ENCODE data around the gene RBP2.
"Not testable (repeated sequence)": the region's sequence is repeated elsewhere in the genome, so short reads cannot be mapped to it uniquely, and the experiment has no call there.

RBP2 gene

GRCh38 chr3:139440639-139441556 is 35.4 kb downstream of the RBP2 start:
- no peak for DNase-seq

DNA sequence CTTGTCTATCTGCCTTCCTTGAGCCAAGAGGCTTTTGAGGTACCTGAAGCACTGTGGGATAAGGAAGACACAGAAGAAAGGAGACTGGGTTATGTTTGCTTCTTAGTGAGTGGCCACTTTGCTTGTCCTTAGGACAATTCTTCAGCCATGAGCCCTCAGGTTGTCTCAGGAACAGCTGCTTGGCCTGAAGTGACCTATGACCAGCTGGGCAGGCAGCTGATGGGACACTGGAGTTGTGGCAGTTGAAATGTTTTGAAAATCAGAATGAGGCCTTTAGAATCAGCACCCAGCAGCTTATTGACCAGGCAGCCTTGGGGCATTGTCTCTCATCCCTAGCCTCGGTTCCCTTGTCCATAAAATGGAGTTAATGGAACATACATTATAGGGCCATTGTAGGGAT is 37.0 kb downstream of the RBP2 start:
- no peak for DNase-seq

DNA sequence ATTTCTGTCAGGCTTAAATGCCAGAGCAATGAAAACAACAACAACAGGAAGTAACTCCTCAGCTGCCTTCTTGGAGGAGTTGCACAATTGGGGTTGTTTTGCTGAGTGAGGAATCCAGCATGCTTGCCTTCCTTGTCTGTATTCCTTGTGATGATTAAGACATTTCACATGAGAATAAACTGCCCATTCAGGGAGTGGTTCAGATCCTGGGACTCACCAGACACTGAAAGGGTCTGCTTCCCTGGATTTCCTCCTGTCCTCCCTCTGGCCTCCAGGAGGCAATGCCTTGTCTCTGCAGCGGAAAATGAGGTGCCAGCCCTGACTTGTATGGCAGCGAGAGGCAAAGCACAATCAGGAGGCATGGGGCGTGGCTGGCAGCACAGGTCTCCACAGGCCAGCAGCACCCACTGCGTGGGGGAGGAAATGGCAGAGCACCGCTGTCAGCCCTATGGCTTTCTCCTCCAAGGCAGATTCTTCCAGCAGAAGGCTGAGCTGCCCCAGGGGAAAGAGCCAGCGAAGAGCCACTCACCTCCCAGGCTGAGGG is 41.5 kb downstream of the RBP2 start:
- DNase-seq = no peak

DNA sequence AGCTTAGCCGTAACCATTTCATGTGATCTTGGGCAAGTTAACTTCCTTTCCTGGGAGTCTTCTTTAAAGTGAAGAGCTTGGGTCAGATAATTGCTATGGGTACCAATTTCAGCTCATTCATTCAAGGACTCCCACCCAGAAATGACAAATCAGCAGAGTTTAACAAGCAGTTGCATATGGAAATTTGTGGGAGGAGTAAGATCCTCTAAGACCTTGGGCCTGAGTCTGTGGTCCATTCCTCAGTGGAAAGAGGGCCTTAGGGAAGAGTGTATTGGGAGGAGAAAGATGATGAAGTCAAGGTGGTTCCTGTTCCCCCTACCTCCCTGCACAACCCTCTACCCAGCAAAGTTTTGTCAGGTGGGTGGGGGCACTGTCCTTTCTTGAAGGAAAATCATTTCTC is 42.1 kb downstream of the RBP2 start:
- no peak for DNase-seq

DNA sequence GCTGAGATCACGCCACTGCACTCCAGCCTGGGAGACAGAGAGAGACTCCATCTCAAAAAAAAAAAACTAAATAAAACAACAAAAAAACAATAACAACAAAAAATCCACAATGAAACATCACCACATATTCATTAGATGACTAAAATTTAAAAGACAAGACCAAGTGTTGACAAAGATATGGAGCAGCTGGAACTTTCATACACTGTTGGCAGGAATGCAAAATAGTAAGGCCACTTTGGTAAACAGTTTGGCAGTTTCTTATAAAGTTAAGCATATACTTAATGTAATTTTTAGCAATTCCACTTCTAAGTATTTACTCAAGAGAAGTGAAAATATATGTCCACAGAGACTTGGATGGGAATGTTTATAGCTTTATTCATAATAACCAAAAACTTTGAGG is 43.2 kb downstream of the RBP2 start:
- no peak for DNase-seq

DNA sequence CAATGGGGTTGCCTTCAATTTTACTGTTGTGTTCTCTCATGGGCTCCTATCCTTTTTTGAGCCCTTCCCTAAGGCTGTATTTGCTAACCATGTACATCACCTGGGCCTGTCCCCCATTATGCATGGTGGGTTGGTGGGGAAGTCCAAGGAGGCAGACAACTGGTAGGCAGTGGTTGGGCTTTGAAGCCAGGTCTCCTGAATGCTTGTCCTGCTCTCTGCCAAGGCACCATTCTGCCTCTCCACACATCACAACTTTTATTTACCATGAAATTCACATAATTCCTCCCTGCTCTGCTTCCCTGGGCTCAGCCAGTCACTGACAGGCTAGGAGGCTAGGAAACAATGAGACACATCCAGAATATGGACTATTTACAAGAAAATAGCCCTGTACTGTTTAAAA is 45.8 kb downstream of the RBP2 start:
- DNase-seq = no peak

- no peak for DNase-seq
Measured at GRCh38 chr3:139427283-139428060, 48.8 kb downstream of the RBP2 start.

DNA sequence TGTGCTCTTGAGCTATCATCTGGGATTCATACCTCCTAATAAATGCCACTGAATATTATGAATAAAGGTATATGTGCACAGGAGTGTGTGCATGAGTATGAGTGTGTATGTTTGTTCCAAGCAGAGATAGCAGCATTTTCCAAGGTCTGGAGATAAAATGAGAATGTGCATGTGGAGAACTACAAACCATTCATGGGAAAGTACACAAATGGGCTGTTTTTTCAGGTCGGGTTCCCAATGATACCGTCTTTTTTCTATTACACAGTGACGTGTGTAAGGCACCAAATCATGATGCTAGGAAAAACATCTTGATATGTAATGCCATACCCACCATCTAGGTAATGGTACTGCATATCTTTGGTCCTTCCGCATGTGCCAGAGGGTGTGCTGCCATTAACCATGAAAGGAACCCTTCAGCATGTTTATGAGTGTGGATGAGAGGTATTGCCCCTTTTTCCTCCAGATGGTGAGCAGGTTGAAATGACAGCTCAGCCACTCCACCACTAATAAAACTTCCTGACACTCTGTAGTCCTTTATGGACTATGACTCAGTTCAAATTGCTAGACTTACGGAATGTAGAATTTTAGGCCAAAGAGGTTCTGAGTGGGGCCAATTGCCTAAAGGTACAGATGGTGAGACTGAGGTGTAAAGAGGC is 50.4 kb downstream of the RBP2 start:
- DNase-seq = no peak

- DNase-seq = no peak
Measured at GRCh38 chr3:139423232-139423631, 53.1 kb downstream of the RBP2 start.

- no peak for DNase-seq
Measured at GRCh38 chr3:139421460-139421859, 54.9 kb downstream of the RBP2 start.

DNA sequence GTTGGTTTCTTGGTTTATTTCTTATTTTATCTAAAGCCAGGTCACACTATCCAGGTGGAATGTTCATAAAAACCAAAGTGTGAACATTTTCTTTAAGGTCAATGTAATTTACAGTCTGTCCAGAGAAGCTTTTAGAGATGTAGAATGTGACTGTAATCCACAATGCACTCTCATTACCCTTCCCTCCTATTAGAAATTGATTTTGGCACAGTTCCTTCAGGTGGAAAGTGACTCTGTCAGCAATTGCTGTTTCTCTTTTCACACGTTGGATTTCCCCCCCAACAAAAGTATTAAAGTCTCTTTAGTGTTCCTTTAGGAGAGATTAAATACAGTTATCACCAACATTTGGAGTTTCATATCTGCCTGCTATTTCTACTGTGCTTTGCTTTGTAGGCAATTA is 55.3 kb downstream of the RBP2 start:
- no peak for DNase-seq

DNA sequence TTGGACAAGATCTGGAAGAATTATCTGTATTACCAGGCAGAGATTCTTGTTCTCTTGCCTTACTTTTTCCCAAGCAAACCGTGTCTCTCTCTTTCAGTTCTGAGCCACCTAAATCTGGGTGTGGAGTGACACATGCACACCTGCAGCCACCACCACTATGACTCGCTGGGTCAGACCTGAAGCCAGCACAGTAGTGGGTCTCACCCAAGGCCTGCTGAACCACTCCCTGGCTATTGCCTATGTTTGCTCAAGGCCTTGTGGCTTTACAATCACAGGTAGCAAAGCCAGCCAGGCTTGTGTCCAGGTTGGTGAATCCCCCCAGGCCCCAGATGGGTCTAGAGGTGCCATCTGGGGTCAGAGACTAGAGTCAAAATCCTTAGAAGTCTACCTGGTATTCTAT is 58.2 kb downstream of the RBP2 start:
- DNase-seq = no peak

GRCh38 chr3:139416275-139416674 is 60.0 kb downstream of the RBP2 start:
- DNase-seq = no peak

- no peak for DNase-seq
Measured at GRCh38 chr3:139414608-139415224, 61.6 kb downstream of the RBP2 start.

DNA sequence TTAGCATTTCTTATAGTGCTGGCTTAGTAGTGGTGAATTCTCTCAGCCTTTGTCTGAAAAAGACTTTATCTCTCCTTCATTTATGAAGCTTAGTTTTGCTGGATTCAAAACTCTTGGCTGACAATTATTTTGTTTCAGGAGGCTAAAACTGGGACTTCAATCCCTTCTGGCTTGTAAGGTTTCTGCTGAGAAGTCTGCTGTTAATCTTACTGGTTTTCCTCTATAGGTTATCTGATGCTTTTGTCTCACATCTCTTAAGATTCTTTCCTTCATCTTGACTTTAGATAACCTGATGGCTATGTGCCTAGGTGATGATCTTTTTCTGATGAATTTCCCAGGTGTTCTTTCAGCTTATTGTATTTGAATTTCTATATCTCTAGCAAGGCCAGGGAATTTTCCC is 63.4 kb downstream of the RBP2 start:
- not testable (repeated sequence) for DNase-seq

Data from stimulated activated CD4-positive, alpha-beta T cell treated with anti-CD3 and anti-CD28 coated beads, Interleukin-15, amount 100 ng/mL, for 24 hours (primary cell).